ENCODE data around the gene LRMDA. TPM values are rescaled to one million over a fixed set of nuclear protein-coding genes. Genes with fewer than 3 reads are reported as not detected.

Gene LRMDA
- total and polyA plus RNA-seq, 2 donors (not counting 1 experiment from before 2014, with no cell fraction given): 0.12 TPM; not detected in 1

DNA sequence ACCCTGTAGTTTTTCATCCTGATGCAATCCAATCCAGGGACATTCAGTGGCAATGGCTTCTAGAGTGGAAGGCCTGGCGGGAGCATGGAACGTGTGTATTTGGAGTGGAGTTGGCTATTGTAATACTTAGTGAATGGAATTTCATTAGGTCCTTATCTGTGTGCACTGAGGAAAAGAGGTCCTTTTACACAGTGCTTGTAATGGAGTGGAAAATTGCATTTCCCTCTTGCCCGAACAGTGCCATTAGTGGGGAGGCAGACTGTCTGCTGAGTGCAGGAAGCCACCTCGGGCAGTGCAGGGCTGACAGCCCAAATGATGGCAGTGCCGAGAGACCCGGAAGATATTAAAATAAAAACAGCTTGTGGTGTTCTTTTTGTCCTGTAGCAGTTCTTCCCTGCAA, 786.6 kb downstream of the LRMDA start:
- H3K4me2 ChIP-seq (replicated peaks; ENCODE audit: low read depth, low read length, poor library complexity, severe bottlenecking): no peak overlapping the region
- H3K27me3 ChIP-seq (replicated peaks in 1 of 4; ENCODE audit: control extremely low read depth in 1 of 4, control insufficient read depth in 3 of 4, insufficient read depth in 4 of 4, low read length in 3 of 4): no peaks in the 10 kb centered on the region
- H3K27ac ChIP-seq (ENCODE audit: low read length in 2 of 2): no peak overlapping the region
- H3K36me3 ChIP-seq (replicated peaks in 1 of 2; ENCODE audit: control extremely low read depth in 1 of 2, control insufficient read depth in 1 of 2, extremely low read depth in 1 of 2, insufficient read depth in 2 of 2, low read length in 1 of 2): no peaks in the 10 kb centered on the region
- ATAC-seq (ENCODE audit: low read depth): no peak
- no peak overlapping the region for H3K4me3 ChIP-seq (ENCODE audit: control extremely low read depth in 1 of 5, extremely low read depth in 1 of 5, insufficient read depth in 1 of 5, low read depth in 2 of 5, low read length in 4 of 5)
- H3K27ac Mint-ChIP-seq: no peak overlapping the region
- intact Hi-C loops (cut with micrococcal nuclease): no loop called here
- TF ChIP-seq EZH2 (IDR thresholded peaks at IDR 0.05; ENCODE audit: borderline replicate concordance, insufficient read depth, low read depth, low read length, poor library complexity, severe bottlenecking): no peak
- TF ChIP-seq, protein P1, sequence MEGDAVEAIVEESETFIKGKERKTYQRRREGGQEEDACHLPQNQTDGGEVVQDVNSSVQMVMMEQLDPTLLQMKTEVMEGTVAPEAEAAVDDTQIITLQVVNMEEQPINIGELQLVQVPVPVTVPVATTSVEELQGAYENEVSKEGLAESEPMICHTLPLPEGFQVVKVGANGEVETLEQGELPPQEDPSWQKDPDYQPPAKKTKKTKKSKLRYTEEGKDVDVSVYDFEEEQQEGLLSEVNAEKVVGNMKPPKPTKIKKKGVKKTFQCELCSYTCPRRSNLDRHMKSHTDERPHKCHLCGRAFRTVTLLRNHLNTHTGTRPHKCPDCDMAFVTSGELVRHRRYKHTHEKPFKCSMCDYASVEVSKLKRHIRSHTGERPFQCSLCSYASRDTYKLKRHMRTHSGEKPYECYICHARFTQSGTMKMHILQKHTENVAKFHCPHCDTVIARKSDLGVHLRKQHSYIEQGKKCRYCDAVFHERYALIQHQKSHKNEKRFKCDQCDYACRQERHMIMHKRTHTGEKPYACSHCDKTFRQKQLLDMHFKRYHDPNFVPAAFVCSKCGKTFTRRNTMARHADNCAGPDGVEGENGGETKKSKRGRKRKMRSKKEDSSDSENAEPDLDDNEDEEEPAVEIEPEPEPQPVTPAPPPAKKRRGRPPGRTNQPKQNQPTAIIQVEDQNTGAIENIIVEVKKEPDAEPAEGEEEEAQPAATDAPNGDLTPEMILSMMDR (IDR thresholded peaks at IDR 0.05): no peak
- H2AFZ ChIP-seq (ENCODE audit: insufficient read depth, low read depth, low read length, poor library complexity, severe bottlenecking): no peak overlapping the region
- no peak for DNase-seq
- CTCF ChIA-PET: no interaction called here
- H3K4me1 ChIP-seq (ENCODE audit: control insufficient read depth in 2 of 2, insufficient read depth in 2 of 2, low read length in 2 of 2): no peaks in the 10 kb centered on the region
- H3K27me3 Mint-ChIP-seq: no peaks in the 10 kb centered on the region
- H3K9me3 ChIP-seq (ENCODE audit: control extremely low read depth in 1 of 3, control insufficient read depth in 2 of 3, insufficient read depth in 1 of 3, low read length in 2 of 3): peaks cover 0 to 4% (median 0%) of the 10 kb centered on the region in 3 donors
- H3K79me2 ChIP-seq (ENCODE audit: control insufficient read depth, insufficient read depth, low read length): no peaks in the 10 kb centered on the region
- no peaks in the 10 kb centered on the region for H4K20me1 ChIP-seq (ENCODE audit: control insufficient read depth, insufficient read depth, low read length, poor library complexity, severe bottlenecking)
- no peak overlapping the region for H3K9ac ChIP-seq (ENCODE audit: low read length)
- H3K4me3 Mint-ChIP-seq: no peak overlapping the region
- no peaks in the 10 kb centered on the region for H3K9me3 Mint-ChIP-seq (ENCODE audit: insufficient read depth)
- no peaks in the 10 kb centered on the region for H3K4me1 Mint-ChIP-seq
- POLR2A ChIA-PET: no interaction called here
- WGBS (ENCODE audit: insufficient coverage): 98% methylated on average over 5 of the region's 6 CpGs

DNA sequence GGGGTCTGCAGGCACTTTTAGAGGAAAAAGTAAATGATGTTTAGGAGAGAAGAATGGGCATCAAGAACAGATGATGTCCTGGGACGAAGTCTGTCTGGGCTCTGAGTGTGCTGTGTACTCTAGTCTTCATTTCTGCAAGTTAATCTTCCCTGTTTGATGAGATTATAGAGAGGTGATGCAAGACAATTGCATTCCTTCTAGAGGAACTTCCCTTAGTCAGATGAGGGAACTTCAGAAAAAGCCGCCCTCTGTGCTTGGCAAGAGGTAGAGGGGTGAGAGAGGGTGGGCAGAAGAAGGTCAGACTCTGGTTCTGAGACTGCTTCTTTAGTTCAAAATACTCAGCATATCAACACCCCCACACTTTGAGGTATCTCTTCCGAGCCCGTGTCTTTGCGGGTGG, 797.9 kb downstream of the LRMDA start:
- Histone ChIP-seq H3K27me3 (replicated peaks in 1 of 4; ENCODE audit: control extremely low read depth in 1 of 4, control insufficient read depth in 3 of 4, insufficient read depth in 4 of 4, low read length in 3 of 4) (no peaks in the 10 kb centered on the region), H3K27ac (ENCODE audit: low read length in 2 of 2) (no peak overlapping the region), H3K4me1 (ENCODE audit: control insufficient read depth in 2 of 2, insufficient read depth in 2 of 2, low read length in 2 of 2) (no peaks in the 10 kb centered on the region), H3K79me2 (ENCODE audit: control insufficient read depth, insufficient read depth, low read length) (no peaks in the 10 kb centered on the region), H2AFZ (ENCODE audit: insufficient read depth, low read depth, low read length, poor library complexity, severe bottlenecking) (no peak overlapping the region), H3K4me2 (replicated peaks; ENCODE audit: low read depth, low read length, poor library complexity, severe bottlenecking) (no peak overlapping the region), H3K4me3 (ENCODE audit: control extremely low read depth in 1 of 5, extremely low read depth in 1 of 5, insufficient read depth in 1 of 5, low read depth in 2 of 5, low read length in 4 of 5) (no peak overlapping the region), H3K9me3 (ENCODE audit: control extremely low read depth in 1 of 3, control insufficient read depth in 2 of 3, insufficient read depth in 1 of 3, low read length in 2 of 3) (peaks cover 0 to 1% (median 0%) of the 10 kb centered on the region in 3 donors), H4K20me1 (ENCODE audit: control insufficient read depth, insufficient read depth, low read length, poor library complexity, severe bottlenecking) (no peaks in the 10 kb centered on the region), H3K9ac (ENCODE audit: low read length) (no peak overlapping the region), H3K36me3 (replicated peaks in 1 of 2; ENCODE audit: control extremely low read depth in 1 of 2, control insufficient read depth in 1 of 2, extremely low read depth in 1 of 2, insufficient read depth in 2 of 2, low read length in 1 of 2) (no peaks in the 10 kb centered on the region)
- no peak for TF ChIP-seq EZH2 (IDR thresholded peaks at IDR 0.05; ENCODE audit: borderline replicate concordance, insufficient read depth, low read depth, low read length, poor library complexity, severe bottlenecking)
- TF ChIP-seq, protein P1 (IDR thresholded peaks at IDR 0.05): no peak
- Mint-ChIP-seq H3K4me3 (no peak overlapping the region), H3K9me3 (ENCODE audit: insufficient read depth) (peaks cover 3% of the 10 kb centered on the region), H3K4me1 (no peaks in the 10 kb centered on the region), H3K27me3 (no peaks in the 10 kb centered on the region), H3K27ac (no peak overlapping the region)
- intact Hi-C loops (cut with micrococcal nuclease): no loop called here
- ChIA-PET CTCF (no interaction called here), POLR2A (no interaction called here)
- no peak for ATAC-seq (ENCODE audit: low read depth)
- no peak for DNase-seq
- 83% methylated on average over 2 of the region's 5 CpGs for WGBS (ENCODE audit: insufficient coverage)
